ENCODE measurements around the gene MED13L. TPM values are rescaled to one million over a fixed set of nuclear protein-coding genes. Genes with fewer than 3 reads are reported as not detected.

Gene MED13L
- total and polyA plus RNA-seq, 2 donors (not counting 1 experiment from before 2014, with no cell fraction given), result 20.3 to 207 TPM

DNA sequence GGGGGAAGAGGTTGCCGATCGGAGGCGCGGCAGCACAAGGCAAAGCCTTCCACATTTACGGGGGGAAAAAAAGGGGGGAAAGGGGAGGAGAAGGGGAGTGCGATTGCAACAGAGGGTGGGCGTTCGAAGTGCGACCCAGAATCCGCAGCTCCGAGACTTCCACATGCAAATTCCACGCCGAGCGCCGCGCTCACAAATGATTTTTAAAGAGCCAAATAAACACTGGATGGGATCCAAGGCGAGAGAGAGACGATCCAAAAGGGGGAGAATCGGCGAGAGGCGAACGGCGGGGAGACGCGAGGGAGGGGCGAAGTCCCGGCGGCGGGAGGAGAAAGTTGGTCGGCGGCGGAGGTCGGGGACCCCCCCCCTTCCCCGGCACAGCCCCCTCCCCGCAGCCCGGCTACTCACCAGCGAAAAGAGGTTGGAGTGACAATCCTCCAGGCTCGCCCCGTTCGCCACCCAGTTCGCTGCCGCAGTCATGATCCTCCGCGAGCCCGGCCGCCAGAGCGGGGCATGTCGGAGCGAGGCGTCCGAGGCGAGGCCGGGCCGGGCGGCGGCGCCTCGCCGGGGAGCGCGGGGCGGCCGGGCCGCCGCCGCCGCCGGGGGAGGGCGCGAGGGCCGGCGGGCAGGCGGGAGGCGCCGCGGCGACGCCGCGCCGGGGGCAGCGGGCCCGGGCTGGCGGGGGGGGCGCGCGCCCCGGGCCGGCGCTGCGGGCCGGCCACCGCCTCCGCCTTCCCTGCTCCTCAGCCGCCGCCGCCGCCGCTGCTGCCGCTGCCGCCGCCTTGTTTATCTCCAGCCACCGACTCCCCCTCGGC is 634 bp downstream of the MED13L start:
- ATAC-seq (ENCODE audit: low read depth), result peak; percentile 34
- intact Hi-C loops (cut with micrococcal nuclease), result loop anchor here (1.0 to 10.0 kb wide), 10 partner anchors 9 to 542 kb away; partner anchors contain the start of gene MAP1LC3B2
- Histone ChIP-seq H2AFZ (ENCODE audit: insufficient read depth, low read depth, low read length, poor library complexity, severe bottlenecking) (peak overlapping the region; percentile 66), H3K36me3 (replicated peaks in 1 of 2; ENCODE audit: control extremely low read depth in 1 of 2, control insufficient read depth in 1 of 2, extremely low read depth in 1 of 2, insufficient read depth in 2 of 2, low read length in 1 of 2) (no peaks in the 10 kb centered on the region), H3K4me2 (replicated peaks; ENCODE audit: low read depth, low read length, poor library complexity, severe bottlenecking) (peak overlapping the region; percentile 83), H3K4me3 (ENCODE audit: control extremely low read depth in 1 of 5, extremely low read depth in 1 of 5, insufficient read depth in 1 of 5, low read depth in 2 of 5, low read length in 4 of 5) (peak overlapping the region; percentile 75 to 91 (median 84)), H3K9ac (ENCODE audit: low read length) (peak overlapping the region; percentile 86), H4K20me1 (ENCODE audit: control insufficient read depth, insufficient read depth, low read length, poor library complexity, severe bottlenecking) (peaks cover 36% of the 10 kb centered on the region), H3K4me1 (ENCODE audit: control insufficient read depth in 2 of 2, insufficient read depth in 2 of 2, low read length in 2 of 2) (peaks cover 24 to 37% of the 10 kb centered on the region in 2 donors), H3K27me3 (replicated peaks in 1 of 4; ENCODE audit: control extremely low read depth in 1 of 4, control insufficient read depth in 3 of 4, insufficient read depth in 4 of 4, low read length in 3 of 4) (no peaks in the 10 kb centered on the region), H3K27ac (ENCODE audit: low read length in 2 of 2) (peak overlapping the region; percentile 22 to 71), H3K79me2 (ENCODE audit: control insufficient read depth, insufficient read depth, low read length) (peaks cover 50% of the 10 kb centered on the region), H3K9me3 (ENCODE audit: control extremely low read depth in 1 of 3, control insufficient read depth in 2 of 3, insufficient read depth in 1 of 3, low read length in 2 of 3) (no peaks in the 10 kb centered on the region)
- ChIA-PET POLR2A (interaction anchor here (0.6 to 1.9 kb wide), 7 partner anchors 14 to 285 kb away, joined by 3 to 23 read pairs (median 7); partner anchors contain the start of gene MAP1LC3B2), CTCF (interaction anchor here (0.6 to 2.2 kb wide), 16 partner anchors 10 to 417 kb away, joined by 3 to 18 read pairs (median 4); partner anchors contain the start of gene MAP1LC3B2)
- peak; percentile 79 for DNase-seq
- Mint-ChIP-seq H3K27me3 (no peaks in the 10 kb centered on the region), H3K9me3 (ENCODE audit: insufficient read depth) (no peaks in the 10 kb centered on the region), H3K27ac (peak overlapping the region; percentile 93), H3K4me1 (peaks cover 35% of the 10 kb centered on the region), H3K4me3 (peak overlapping the region; percentile 98)
- under 1% methylated on average over 88 of the region's 104 CpGs for WGBS (ENCODE audit: insufficient coverage)
- TF ChIP-seq, protein P1, sequence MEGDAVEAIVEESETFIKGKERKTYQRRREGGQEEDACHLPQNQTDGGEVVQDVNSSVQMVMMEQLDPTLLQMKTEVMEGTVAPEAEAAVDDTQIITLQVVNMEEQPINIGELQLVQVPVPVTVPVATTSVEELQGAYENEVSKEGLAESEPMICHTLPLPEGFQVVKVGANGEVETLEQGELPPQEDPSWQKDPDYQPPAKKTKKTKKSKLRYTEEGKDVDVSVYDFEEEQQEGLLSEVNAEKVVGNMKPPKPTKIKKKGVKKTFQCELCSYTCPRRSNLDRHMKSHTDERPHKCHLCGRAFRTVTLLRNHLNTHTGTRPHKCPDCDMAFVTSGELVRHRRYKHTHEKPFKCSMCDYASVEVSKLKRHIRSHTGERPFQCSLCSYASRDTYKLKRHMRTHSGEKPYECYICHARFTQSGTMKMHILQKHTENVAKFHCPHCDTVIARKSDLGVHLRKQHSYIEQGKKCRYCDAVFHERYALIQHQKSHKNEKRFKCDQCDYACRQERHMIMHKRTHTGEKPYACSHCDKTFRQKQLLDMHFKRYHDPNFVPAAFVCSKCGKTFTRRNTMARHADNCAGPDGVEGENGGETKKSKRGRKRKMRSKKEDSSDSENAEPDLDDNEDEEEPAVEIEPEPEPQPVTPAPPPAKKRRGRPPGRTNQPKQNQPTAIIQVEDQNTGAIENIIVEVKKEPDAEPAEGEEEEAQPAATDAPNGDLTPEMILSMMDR (IDR thresholded peaks at IDR 0.05), result peak; percentile 10
- TF ChIP-seq EZH2 (IDR thresholded peaks at IDR 0.05; ENCODE audit: borderline replicate concordance, insufficient read depth, low read depth, low read length, poor library complexity, severe bottlenecking), result no peak

Data from B cell (primary cell).